H1 (cell line): Measurements from ENCODE around the gene PDE6B. TPM values are rescaled to one million over a fixed set of nuclear protein-coding genes. Genes with fewer than 3 reads are reported as not detected.

Experiments used
- CHD1 ChIP-seq: IDR thresholded peaks from 2 replicates; pipeline ENCODE4 v1.6.1; 2012; ENCODE audit warnings: low read depth, low read length, improper control_type of control experiment
- CTBP2 ChIP-seq: IDR thresholded peaks from 2 replicates; pipeline ENCODE4 v1.7.0; 2011; ENCODE audit warnings: borderline replicate concordance, mild to moderate bottlenecking, moderate library complexity, mixed read lengths, low read length; ENCODE audit not compliant: insufficient read depth, insufficient read length
- MAFK ChIP-seq: IDR thresholded peaks from 2 replicates; pipeline ENCODE4 v1.6.1; 2012; ENCODE audit warnings: low read depth, mild to moderate bottlenecking, improper control_type of control experiment, low read length
- RFX5 ChIP-seq: IDR thresholded peaks from 2 replicates; pipeline ENCODE4 v1.6.1; 2011; ENCODE audit warnings: low read depth, low read length, improper control_type of control experiment, borderline replicate concordance
- polyA plus RNA-seq, 7 experiments: library from polyadenylated mRNA; depleted of rRNA in 3 of 7; stranded (reverse) in 5 of 7; unstranded in 2 of 7; fragments of >200 nt in 5 of 7; fragments of 200-250 nt in 2 of 7; gene quantifications; 1 replicate in 5 of 7; 2 replicates in 1 of 7; 4 replicates in 1 of 7; pipeline versions ENCODE4 v1.2.1 to v1.2.3, GENCODE V29; 2011 to 2013; ENCODE audit warnings: missing spikeins in 2 of 7, mixed read lengths in 2 of 7
- total RNA-seq: library from RNA; stranded (reverse); fragmentation: NEBNext Ultra II Directional; extraction: Animal tissue kit (Norgen Biotek cat#: 25700); gene quantifications from 2 replicates; pipeline ENCODE4 v1.2.1, GENCODE V29; 2021
- TF ChIP-seq, protein P1 (sequence below): fragments of 300-600 bp; sonication (generic); IDR thresholded peaks from 2 replicates; pipeline ENCODE4 v1.7.1; 2012; ENCODE audit warnings: low read length, moderate library complexity, mild to moderate bottlenecking, inconsistent platforms; ENCODE audit not compliant: insufficient replicate concordance

PDE6B gene
- total and polyA plus RNA-seq, 2 of the 8 experiments (the other 6 are each of a cell fraction or from before 2014, with no cell fraction given) = 4.1 to 8.4 TPM

DNA sequence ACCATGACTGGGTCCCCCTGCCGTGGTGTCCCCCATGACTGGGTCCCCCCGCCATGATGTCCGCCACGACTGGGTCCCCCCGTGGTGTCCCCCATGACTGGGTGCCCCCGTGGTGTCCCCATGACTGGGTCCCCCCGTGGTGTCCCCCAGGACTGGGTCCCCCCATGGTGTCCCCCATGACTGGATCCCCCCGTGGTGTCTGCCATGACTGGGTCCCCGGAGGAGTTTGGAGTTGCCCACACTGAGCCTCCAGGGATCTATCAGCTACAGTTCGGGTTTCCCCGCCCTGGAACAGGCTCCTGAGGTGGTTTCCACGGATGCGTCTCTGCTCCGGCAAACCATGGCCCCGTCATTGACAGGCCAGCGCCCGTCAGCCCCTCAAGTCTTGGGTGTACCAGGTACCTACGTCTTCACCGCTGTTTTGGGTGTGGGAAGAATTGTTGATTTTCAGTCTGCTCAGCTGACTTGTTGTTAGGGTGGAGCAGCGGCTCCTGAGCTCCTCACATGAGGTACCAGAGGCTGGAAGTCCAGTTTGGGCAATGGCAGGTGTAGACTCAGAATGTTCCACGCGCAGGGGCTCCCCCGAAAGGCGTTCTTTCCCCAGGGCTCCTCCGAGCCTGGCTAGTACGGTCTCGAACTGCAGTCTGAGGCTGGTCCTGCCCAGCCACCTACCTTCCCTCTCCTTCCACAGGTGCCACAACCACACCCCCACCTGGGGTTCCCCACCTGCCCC, 8.3 kb upstream of the PDE6B start (continued):
- TF ChIP-seq, protein P1, sequence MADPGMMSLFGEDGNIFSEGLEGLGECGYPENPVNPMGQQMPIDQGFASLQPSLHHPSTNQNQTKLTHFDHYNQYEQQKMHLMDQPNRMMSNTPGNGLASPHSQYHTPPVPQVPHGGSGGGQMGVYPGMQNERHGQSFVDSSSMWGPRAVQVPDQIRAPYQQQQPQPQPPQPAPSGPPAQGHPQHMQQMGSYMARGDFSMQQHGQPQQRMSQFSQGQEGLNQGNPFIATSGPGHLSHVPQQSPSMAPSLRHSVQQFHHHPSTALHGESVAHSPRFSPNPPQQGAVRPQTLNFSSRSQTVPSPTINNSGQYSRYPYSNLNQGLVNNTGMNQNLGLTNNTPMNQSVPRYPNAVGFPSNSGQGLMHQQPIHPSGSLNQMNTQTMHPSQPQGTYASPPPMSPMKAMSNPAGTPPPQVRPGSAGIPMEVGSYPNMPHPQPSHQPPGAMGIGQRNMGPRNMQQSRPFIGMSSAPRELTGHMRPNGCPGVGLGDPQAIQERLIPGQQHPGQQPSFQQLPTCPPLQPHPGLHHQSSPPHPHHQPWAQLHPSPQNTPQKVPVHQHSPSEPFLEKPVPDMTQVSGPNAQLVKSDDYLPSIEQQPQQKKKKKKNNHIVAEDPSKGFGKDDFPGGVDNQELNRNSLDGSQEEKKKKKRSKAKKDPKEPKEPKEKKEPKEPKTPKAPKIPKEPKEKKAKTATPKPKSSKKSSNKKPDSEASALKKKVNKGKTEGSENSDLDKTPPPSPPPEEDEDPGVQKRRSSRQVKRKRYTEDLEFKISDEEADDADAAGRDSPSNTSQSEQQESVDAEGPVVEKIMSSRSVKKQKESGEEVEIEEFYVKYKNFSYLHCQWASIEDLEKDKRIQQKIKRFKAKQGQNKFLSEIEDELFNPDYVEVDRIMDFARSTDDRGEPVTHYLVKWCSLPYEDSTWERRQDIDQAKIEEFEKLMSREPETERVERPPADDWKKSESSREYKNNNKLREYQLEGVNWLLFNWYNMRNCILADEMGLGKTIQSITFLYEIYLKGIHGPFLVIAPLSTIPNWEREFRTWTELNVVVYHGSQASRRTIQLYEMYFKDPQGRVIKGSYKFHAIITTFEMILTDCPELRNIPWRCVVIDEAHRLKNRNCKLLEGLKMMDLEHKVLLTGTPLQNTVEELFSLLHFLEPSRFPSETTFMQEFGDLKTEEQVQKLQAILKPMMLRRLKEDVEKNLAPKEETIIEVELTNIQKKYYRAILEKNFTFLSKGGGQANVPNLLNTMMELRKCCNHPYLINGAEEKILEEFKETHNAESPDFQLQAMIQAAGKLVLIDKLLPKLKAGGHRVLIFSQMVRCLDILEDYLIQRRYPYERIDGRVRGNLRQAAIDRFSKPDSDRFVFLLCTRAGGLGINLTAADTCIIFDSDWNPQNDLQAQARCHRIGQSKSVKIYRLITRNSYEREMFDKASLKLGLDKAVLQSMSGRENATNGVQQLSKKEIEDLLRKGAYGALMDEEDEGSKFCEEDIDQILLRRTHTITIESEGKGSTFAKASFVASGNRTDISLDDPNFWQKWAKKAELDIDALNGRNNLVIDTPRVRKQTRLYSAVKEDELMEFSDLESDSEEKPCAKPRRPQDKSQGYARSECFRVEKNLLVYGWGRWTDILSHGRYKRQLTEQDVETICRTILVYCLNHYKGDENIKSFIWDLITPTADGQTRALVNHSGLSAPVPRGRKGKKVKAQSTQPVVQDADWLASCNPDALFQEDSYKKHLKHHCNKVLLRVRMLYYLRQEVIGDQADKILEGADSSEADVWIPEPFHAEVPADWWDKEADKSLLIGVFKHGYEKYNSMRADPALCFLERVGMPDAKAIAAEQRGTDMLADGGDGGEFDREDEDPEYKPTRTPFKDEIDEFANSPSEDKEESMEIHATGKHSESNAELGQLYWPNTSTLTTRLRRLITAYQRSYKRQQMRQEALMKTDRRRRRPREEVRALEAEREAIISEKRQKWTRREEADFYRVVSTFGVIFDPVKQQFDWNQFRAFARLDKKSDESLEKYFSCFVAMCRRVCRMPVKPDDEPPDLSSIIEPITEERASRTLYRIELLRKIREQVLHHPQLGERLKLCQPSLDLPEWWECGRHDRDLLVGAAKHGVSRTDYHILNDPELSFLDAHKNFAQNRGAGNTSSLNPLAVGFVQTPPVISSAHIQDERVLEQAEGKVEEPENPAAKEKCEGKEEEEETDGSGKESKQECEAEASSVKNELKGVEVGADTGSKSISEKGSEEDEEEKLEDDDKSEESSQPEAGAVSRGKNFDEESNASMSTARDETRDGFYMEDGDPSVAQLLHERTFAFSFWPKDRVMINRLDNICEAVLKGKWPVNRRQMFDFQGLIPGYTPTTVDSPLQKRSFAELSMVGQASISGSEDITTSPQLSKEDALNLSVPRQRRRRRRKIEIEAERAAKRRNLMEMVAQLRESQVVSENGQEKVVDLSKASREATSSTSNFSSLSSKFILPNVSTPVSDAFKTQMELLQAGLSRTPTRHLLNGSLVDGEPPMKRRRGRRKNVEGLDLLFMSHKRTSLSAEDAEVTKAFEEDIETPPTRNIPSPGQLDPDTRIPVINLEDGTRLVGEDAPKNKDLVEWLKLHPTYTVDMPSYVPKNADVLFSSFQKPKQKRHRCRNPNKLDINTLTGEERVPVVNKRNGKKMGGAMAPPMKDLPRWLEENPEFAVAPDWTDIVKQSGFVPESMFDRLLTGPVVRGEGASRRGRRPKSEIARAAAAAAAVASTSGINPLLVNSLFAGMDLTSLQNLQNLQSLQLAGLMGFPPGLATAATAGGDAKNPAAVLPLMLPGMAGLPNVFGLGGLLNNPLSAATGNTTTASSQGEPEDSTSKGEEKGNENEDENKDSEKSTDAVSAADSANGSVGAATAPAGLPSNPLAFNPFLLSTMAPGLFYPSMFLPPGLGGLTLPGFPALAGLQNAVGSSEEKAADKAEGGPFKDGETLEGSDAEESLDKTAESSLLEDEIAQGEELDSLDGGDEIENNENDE = no peak
- TF ChIP-seq RFX5 = no peak
- no peak for TF ChIP-seq MAFK
- TF ChIP-seq CTBP2 = no peak
- no peak for TF ChIP-seq CHD1
